Pancreas (tissue), 10 donors: ENCODE results near the gene FBLN2. TPM values are rescaled to one million over a fixed set of nuclear protein-coding genes. Genes with fewer than 3 reads are reported as not detected.

Experiments
- ATAC-seq, 4 donors: fragments of 200-7000 bp; cut with Tn5 transposase; one replicate each; pipeline versions ENCODE4 v1.8.0 to v1.9.1; 2020; ENCODE audit warnings: mild to moderate bottlenecking in 4 of 4, moderate library complexity in 4 of 4
- DNase-seq, 6 donors: peaks; one replicate each; pipeline ENCODE4 v3.0.0-alpha.2; 2020
- FAIRE-seq: peaks from 2 replicates; lab custom pipeline; 2012; peaks lifted over from hg19 to GRCh38; lab: Jason Lieb, UNC
- H3K27ac ChIP-seq, 4 donors: fragments of 200-600 bp; sonication (generic); 1 replicate in 3 of 4; 2 replicates in 1 of 4; pipeline versions ENCODE4 v1.5.0 to v1.8.0; 2020
- H3K27me3 ChIP-seq, 4 donors: fragments of 200-600 bp; one replicate each; pipeline ENCODE4 v1.8.0; 2021
- H3K36me3 ChIP-seq, 3 donors: fragments of 200-600 bp; sonication (generic) in 1 of 3; one replicate each; pipeline versions ENCODE4 v1.5.0 to v1.8.0; 2020 to 2021
- H3K4me1 ChIP-seq, 3 donors: fragments of 200-600 bp; one replicate each; pipeline ENCODE4 v1.8.0; 2021
- H3K4me3 ChIP-seq, 4 donors: fragments of 200-600 bp; sonication (generic) in 2 of 4; one replicate each; pipeline versions ENCODE4 v1.5.0 to v1.8.0; 2020 to 2021
- H3K9me3 ChIP-seq, 4 donors: fragments of 200-600 bp; one replicate each; pipeline ENCODE4 v1.8.0; 2021
- WGBS, 2 donors: extraction: QIAGEN DNeasy Blood & Tissue Kit; methylation state at CpG; one replicate each; pipeline ENCODE4 v1.1.7; 2013; 5-methylcytosine and 5-hydroxymethylcytosine counted together
- intact Hi-C, 3 donors: fragments of 100-400 bp; cut with DNase I; formaldehyde crosslinking; loops; one replicate each; pipeline versions ENCODE4 v1.11.1 to v1.14.2; 2022
- polyA plus RNA-seq, 2 donors: library from polyadenylated mRNA; stranded (reverse); fragments of 200-250 nt; gene quantifications; one replicate each; pipeline ENCODE4 v1.2.3, GENCODE V29; 2013
- total RNA-seq, 6 donors: library from RNA; stranded (reverse); fragmentation: NEBNext Ultra II Directional in 4 of 6; extraction: Animal tissue kit (Norgen Biotek cat#: 25700) in 4 of 6; gene quantifications; one replicate each; pipeline versions ENCODE4 v1.2.1 to v1.2.4, GENCODE V29; 2021 to 2023
- TF ChIP-seq, protein P1 (sequence below), 4 donors: fragments of 200-600 bp; sonication (generic) in 3 of 4; IDR thresholded peaks; one replicate each; pipeline versions ENCODE4 v1.5.0 to v1.8.0; 2021; ENCODE audit warnings: antibody characterized with exemption in 4 of 4
- donor health status: healthy with polysubstance abuse.
- donor health status: DM: no; HTN: no; CAD: no; lungs with moderate emphysema.
- donor health status: DM: no; HTN: no; CAD: no.
- donor health status: control.
- donor health status: control.
- donor health status: Bipolar disorder and iron deficiency.
- donor health status: DM: yes; HTN: yes; CAD: no.
- donor health status: DM: no; HTN: no; CAD: no.
- donor health status: DM: no; HTN: no; CAD: no.
- donor health status: DM: yes; HTN: yes; CAD: no.

FBLN2 gene
- total and polyA plus RNA-seq, 8 donors, result 2.4 to 21.8 (median 4.2) TPM

- no peaks in the 10 kb centered on the region for H3K9me3 ChIP-seq
- no peaks in the 10 kb centered on the region for H3K36me3 ChIP-seq
- WGBS, 2 donors, result 87 to 89% methylated on average over 11 of the region's 11 CpGs
- no peaks in the 10 kb centered on the region for H3K27me3 ChIP-seq
- no peak overlapping the region for H3K4me3 ChIP-seq
- no peaks in the 10 kb centered on the region for H3K4me1 ChIP-seq
- no peak for ATAC-seq
- DNase-seq, result peak in 1 of 6 donors; percentile 21
- no peak overlapping the region for H3K27ac ChIP-seq
- intact Hi-C loops, result no loop called here
- TF ChIP-seq, protein P1, sequence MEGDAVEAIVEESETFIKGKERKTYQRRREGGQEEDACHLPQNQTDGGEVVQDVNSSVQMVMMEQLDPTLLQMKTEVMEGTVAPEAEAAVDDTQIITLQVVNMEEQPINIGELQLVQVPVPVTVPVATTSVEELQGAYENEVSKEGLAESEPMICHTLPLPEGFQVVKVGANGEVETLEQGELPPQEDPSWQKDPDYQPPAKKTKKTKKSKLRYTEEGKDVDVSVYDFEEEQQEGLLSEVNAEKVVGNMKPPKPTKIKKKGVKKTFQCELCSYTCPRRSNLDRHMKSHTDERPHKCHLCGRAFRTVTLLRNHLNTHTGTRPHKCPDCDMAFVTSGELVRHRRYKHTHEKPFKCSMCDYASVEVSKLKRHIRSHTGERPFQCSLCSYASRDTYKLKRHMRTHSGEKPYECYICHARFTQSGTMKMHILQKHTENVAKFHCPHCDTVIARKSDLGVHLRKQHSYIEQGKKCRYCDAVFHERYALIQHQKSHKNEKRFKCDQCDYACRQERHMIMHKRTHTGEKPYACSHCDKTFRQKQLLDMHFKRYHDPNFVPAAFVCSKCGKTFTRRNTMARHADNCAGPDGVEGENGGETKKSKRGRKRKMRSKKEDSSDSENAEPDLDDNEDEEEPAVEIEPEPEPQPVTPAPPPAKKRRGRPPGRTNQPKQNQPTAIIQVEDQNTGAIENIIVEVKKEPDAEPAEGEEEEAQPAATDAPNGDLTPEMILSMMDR (IDR thresholded peaks at IDR 0.05), result no peak
- FAIRE-seq, result no peak
Measured at GRCh38 chr3:13572926-13573623, 24.1 kb downstream of the FBLN2 start.

- TF ChIP-seq, protein P1 (IDR thresholded peaks at IDR 0.05), result no peak
- ATAC-seq, result no peak
- FAIRE-seq, result no peak
- Histone ChIP-seq H3K4me1 (no peaks in the 10 kb centered on the region), H3K36me3 (no peaks in the 10 kb centered on the region), H3K4me3 (no peak overlapping the region), H3K27me3 (no peaks in the 10 kb centered on the region), H3K9me3 (no peaks in the 10 kb centered on the region), H3K27ac (no peak overlapping the region)
- 75 to 81% methylated on average over 18 of the region's 18 CpGs for WGBS, 2 donors
- intact Hi-C loops, result no loop called here
- DNase-seq, result peak in 1 of 6 donors; percentile 52
Measured at GRCh38 chr3:13574083-13574797, 25.3 kb downstream of the FBLN2 start.

- Histone ChIP-seq H3K27ac (no peak overlapping the region), H3K36me3 (no peaks in the 10 kb centered on the region), H3K4me1 (no peaks in the 10 kb centered on the region), H3K4me3 (no peak overlapping the region), H3K9me3 (no peaks in the 10 kb centered on the region), H3K27me3 (no peaks in the 10 kb centered on the region)
- DNase-seq, result no peak
- FAIRE-seq, result no peak
- WGBS, 2 donors, result 79 to 80% methylated on average over 18 of the region's 18 CpGs
- ATAC-seq, result no peak
- TF ChIP-seq, protein P1 (IDR thresholded peaks at IDR 0.05), result no peak
- intact Hi-C loops, result no loop called here
Measured at GRCh38 chr3:13574798-13575451, 26.0 kb downstream of the FBLN2 start.

DNA sequence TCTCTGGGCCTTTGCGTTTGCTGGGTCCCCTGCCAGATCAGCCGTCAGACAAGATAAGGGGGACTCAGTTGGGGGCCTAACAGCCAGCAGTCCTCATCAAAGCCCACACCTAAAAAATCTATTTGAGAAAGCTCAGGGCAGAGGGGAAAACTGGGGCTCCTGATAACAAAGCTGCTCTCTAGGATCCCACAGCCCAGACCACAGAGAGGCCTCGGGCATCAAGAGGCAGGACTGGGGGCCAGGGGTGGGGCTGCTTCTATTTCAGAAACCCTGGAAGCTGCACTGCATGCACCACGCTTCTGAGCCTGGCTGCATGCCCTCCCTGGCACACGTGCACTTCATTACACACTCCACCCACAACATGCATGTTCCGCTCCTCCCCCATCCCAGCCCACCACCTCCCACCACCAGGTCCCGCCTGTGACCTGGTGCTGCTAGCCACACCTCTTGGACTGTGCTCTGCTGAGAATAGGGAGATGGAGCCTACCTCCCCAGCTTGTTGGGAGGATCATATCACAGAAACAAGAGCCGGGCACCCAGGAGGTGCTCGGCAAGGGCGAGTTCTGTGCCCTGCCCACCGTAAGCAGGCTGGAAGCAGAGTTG, 26.6 kb downstream of the FBLN2 start:
- TF ChIP-seq, protein P1 (IDR thresholded peaks at IDR 0.05), result no peak
- ATAC-seq (no peak), DNase-seq (peak in 1 of 6 donors; percentile 20), FAIRE-seq (no peak)
- Histone ChIP-seq H3K27ac (no peak overlapping the region), H3K4me3 (no peak overlapping the region), H3K27me3 (no peaks in the 10 kb centered on the region), H3K36me3 (no peaks in the 10 kb centered on the region), H3K9me3 (no peaks in the 10 kb centered on the region), H3K4me1 (no peaks in the 10 kb centered on the region)
- 75 to 81% methylated on average over 11 of the region's 11 CpGs for WGBS, 2 donors
- intact Hi-C loops, result no loop called here
